Suprapubic skin (tissue), 4 donors: ENCODE results near the gene ESPN.

Experiments used
- CTCF ChIP-seq, 2 donors: fragments of 200-600 bp in 1 of 2; fragments of 450-650 bp in 1 of 2; sonication (generic) in 1 of 2; IDR thresholded peaks; one replicate each; pipeline ENCODE4 v1.5.1; 2016 to 2019; ENCODE audit warnings: antibody characterized with exemption in 2 of 2, mild to moderate bottlenecking in 1 of 2, moderate library complexity in 1 of 2
- POLR2A ChIP-seq, 2 donors: fragments of 450-650 bp; IDR thresholded peaks; one replicate each; pipeline ENCODE4 v1.6.1; 2017; ENCODE audit warnings: antibody characterized with exemption in 2 of 2, mild to moderate bottlenecking in 2 of 2, moderate library complexity in 2 of 2
- POLR2AphosphoS5 ChIP-seq, 3 donors: sonication (generic); formaldehyde crosslinking; IDR thresholded peaks; one replicate each; pipeline ENCODE4 v1.6.1; 2017; ENCODE audit warnings: antibody characterized with exemption in 3 of 3

- TF ChIP-seq POLR2A (IDR thresholded peaks at IDR 0.05) (no peak), CTCF (IDR thresholded peaks at IDR 0.05) (no peak), POLR2AphosphoS5 (IDR thresholded peaks at IDR 0.05) (no peak)
Measured at GRCh38 chr1:6507461-6507911, 82.9 kb downstream of the ESPN start.
